Stimulated activated CD8-positive, alpha-beta memory T cell treated with anti-CD3 and anti-CD28 coated beads, Interleukin-15, amount 100 ng/mL, for 48 hours (primary cell): ENCODE results near the gene PCNX3.

ENCODE experiments used
- DNase-seq, 2 donors: peaks; one replicate each; pipeline ENCODE4 v3.0.0-alpha.2; 2020; ENCODE audit warnings: low read depth in 2 of 2

Gene PCNX3

GRCh38 chr11:65598258-65598699 lies 17.3 kb upstream of the PCNX3 start:
- DNase-seq = no peak

GRCh38 chr11:65599216-65599954 lies 16.2 kb upstream of the PCNX3 start:
- no peak for DNase-seq

GRCh38 chr11:65599955-65600246 lies 15.7 kb upstream of the PCNX3 start:
- no peak for DNase-seq

- no peak for DNase-seq
Measured at GRCh38 chr11:65604258-65604657, 11.3 kb upstream of the PCNX3 start.

- DNase-seq = no peak
Measured at GRCh38 chr11:65606876-65607613, 8.5 kb upstream of the PCNX3 start.

- DNase-seq = no peak
Measured at GRCh38 chr11:65607614-65608426, 7.8 kb upstream of the PCNX3 start.

- DNase-seq = no peak
Measured at GRCh38 chr11:65609229-65609628, 6.3 kb upstream of the PCNX3 start.

GRCh38 chr11:65609665-65610064 lies 5.9 kb upstream of the PCNX3 start:
- no peak for DNase-seq

- no peak for DNase-seq
Measured at GRCh38 chr11:65610404-65610803, 5.2 kb upstream of the PCNX3 start.

GRCh38 chr11:65611028-65611757 lies 4.4 kb upstream of the PCNX3 start:
- no peak for DNase-seq

GRCh38 chr11:65611758-65612603 lies 3.6 kb upstream of the PCNX3 start:
- no peak for DNase-seq

- DNase-seq = no peak
Measured at GRCh38 chr11:65612691-65613090, 2.9 kb upstream of the PCNX3 start.

- no peak for DNase-seq
Measured at GRCh38 chr11:65613091-65613928, 2.3 kb upstream of the PCNX3 start.

- peak; percentile 28 to 47 for DNase-seq
Measured at GRCh38 chr11:65615950-65616574, 486 bp downstream of the PCNX3 start.

GRCh38 chr11:65616575-65617001 lies 1.0 kb downstream of the PCNX3 start:
- DNase-seq = no peak

- no peak for DNase-seq
Measured at GRCh38 chr11:65617136-65617850, 1.7 kb downstream of the PCNX3 start.

- DNase-seq = no peak
Measured at GRCh38 chr11:65617990-65618751, 2.6 kb downstream of the PCNX3 start.

GRCh38 chr11:65618763-65619162 lies 3.2 kb downstream of the PCNX3 start:
- no peak for DNase-seq
